ENCODE results near the gene PLA2G4F.

PLA2G4F gene

GRCh38 chr15:42149493-42150218 lies 6.8 kb downstream of the PLA2G4F start:
- no peak overlapping the region for H3K27ac ChIP-seq
- no peak for DNase-seq (ENCODE audit: low read depth, low spot score)

- no peak for DNase-seq (ENCODE audit: low read depth, low spot score)
- H3K27ac ChIP-seq, result no peak overlapping the region
These were observed 7.5 kb downstream of the PLA2G4F start for GRCh38 chr15:42148808-42149492.

- DNase-seq (ENCODE audit: low read depth, low spot score), result no peak
- H3K27ac ChIP-seq, result no peak overlapping the region
These were observed 9.1 kb downstream of the PLA2G4F start for GRCh38 chr15:42147431-42147735.

DNA sequence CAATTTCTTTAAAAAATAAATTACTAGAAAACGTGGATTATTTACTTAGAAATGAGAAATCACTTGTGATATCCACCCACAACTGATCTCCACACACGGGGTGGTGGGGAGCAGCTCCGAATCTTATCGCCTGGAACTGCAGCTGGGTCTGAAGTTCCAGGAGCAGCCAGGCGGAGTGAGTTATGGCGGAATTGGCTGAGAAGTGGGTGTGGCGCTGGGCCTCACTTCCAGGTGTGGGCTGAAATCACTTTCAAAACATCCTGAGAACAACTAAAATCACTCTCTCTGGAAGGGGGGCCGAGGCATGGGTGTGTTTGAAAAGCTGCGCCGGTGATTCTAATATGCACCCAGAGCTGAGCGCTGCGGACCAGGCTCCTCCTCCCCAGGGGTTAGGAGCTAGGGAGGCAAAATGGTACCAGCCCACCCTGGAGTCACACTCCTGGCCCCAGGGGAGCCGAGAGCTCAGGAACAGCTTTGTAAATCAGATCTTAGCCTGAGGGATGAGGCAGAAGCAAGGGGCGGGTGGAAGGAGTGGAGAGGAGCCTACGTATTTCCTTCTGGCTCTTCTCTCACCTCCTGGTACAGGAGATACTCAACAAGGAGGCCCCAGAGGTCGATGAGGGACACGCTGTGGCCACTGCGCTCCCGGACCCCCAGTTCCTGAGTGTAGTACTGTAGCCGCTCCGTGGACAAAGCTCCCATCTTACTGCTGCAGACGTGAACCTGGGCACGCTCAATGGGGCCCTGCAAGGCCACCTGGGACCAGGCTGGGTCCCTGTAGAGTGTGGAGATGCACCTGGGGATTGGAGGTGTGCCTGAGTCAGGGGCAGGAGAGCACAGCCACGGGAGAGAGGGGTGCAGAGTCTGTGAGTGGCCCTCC lies 9.6 kb downstream of the PLA2G4F start:
- no peak for DNase-seq (ENCODE audit: low read depth, low spot score)
- no peak overlapping the region for H3K27ac ChIP-seq

DNA sequence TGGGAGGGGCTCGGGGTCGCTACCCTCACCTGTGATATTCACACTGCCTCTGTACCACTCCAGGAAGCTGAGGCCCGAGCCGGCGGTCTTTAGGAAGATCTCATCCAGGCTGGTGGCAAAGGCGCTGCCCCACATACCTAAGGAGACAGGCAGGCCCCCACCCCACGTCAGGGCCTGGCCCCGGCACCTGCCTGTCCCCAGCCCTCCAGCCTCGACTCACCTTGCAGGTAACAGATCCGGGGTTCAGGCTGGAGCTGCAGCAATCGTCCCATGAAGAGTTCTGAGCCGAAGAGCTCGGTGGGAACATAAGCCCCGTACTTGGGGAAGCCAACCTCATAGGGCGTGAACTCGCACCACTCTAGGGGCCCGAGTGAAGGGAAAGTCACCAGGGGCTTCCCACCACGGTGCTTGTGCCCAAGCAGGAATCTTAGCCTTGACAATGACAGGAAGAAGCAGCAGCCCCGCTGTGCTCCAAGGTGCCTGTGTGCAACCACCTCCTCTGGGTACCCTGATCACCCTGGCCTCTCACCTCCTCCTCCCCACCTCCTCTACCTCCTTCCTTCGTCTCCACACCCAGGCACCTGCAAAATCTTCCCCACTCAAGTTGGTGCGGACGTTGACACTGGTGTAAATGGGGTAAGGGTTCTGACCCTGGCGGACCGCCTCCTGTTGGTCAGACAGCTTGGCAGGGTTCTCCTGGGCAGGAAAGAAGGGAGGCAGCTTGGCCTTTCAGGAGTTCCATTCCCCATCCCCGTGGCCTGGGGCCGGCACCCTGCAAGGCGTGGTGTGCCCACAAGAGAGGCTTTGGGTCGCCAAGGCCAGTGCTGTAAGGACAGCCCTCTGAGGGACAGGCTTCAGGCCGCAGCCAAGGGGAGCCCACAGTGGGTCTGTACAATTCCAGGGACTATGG lies 10.6 kb downstream of the PLA2G4F start:
- DNase-seq (ENCODE audit: low read depth, low spot score), result no peak
- H3K27ac ChIP-seq, result no peak overlapping the region

DNA sequence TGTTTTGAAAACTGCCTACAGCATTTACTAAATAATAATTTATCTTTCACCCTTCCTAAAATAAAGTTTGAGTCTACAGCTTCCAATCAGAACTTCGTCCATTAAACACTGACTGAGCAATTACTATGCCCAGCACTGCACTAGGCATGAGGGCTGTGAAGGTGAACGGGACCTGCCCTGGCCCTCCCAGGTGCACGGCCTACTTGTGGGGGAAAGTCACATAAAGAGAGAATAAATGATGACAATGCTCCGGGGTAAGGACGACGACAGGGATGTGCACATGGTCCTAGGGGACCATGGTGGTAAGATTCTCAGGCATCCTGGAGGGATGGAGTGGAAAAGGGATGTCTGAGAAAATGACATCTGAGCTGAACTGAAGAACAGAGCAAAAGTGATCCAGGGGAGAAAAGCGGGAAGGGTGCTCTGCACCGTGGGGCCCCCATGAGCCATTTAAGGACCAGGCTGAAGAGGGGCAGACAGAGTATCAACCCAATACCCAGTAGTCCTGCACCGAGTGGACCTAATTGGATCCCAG lies 11.5 kb downstream of the PLA2G4F start:
- no peak overlapping the region for H3K27ac ChIP-seq
- no peak for DNase-seq (ENCODE audit: low read depth, low spot score)

DNA sequence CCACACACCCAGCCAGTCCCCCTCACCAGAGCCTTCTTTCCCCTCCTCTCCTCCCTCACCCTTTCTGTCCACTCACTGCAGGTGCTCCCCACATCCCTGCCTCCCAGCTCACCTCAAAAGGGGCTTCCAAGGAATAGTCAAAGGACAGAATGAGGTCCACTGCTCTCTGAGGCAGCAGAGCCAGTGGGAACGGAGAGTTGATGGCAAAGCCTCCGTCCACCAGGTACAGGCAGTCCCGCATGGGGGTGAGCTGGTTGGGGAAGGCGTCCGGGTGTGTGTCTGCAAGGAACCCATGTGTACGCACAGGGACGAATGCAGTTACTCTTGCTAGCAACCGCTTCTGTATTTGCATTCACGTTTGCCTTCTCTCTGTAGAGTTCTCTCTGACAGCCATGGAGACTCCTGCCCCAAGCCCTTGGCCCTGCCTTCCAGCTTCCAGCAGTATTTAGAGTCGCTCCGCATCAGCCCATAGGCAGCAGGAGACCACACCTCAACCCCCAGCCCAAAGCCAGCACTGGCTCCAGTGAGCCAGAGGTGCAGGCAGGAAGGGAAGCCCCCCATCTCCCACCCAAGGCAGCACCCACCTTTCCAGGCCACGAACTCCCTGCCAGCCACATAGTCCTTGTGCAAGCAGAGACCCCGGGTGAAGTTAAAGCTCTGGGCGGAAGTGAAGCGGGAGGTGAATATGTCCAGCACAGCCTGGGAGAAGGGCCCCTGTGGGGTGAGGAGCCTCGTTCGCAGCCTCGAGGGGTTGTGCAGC lies 12.4 kb downstream of the PLA2G4F start:
- no peak for DNase-seq (ENCODE audit: low read depth, low spot score)
- H3K27ac ChIP-seq, result no peak overlapping the region

GRCh38 chr15:42143356-42143755 lies 13.1 kb downstream of the PLA2G4F start:
- no peak for DNase-seq (ENCODE audit: low read depth, low spot score)

GRCh38 chr15:42141795-42142667 lies 14.4 kb downstream of the PLA2G4F start:
- H3K27ac ChIP-seq, result no peak overlapping the region
- no peak for DNase-seq (ENCODE audit: low read depth, low spot score)

More at GRCh38 chr15:42143356-42143755, 13.1 kb downstream of the PLA2G4F start:
- H3K27ac ChIP-seq, result no peak overlapping the region

- no peak for DNase-seq (ENCODE audit: low read depth, low spot score)
These were observed 15.2 kb downstream of the PLA2G4F start for GRCh38 chr15:42141246-42141645.

GRCh38 chr15:42140383-42141070 lies 15.9 kb downstream of the PLA2G4F start:
- no peak for DNase-seq (ENCODE audit: low read depth, low spot score)

More at GRCh38 chr15:42141246-42141645, 15.2 kb downstream of the PLA2G4F start:
- H3K27ac ChIP-seq, result no peak overlapping the region

DNA sequence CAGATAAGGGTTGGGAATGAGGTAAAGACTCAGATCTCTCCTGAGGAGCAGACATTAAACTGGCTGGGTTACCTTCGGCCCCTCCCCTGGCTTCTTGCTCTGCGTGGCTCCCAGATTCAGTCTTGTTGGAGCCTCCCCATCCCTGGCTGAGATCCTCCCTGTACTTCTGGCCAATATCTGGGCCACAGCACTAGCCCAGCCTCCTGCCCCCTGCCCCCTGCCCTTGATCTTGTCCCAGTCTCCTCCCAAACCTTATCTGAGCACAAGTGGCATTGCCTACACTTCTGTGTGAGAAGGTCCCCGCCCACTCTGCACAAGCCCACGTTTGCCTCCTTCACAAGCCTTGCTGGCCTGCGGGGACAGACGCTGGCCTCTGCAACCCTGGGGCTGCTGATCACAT lies 16.8 kb downstream of the PLA2G4F start:
- no peak for DNase-seq (ENCODE audit: low read depth, low spot score)
- H3K27ac ChIP-seq, result no peak overlapping the region

More at GRCh38 chr15:42140383-42141070, 15.9 kb downstream of the PLA2G4F start:
- no peak overlapping the region for H3K27ac ChIP-seq

DNA sequence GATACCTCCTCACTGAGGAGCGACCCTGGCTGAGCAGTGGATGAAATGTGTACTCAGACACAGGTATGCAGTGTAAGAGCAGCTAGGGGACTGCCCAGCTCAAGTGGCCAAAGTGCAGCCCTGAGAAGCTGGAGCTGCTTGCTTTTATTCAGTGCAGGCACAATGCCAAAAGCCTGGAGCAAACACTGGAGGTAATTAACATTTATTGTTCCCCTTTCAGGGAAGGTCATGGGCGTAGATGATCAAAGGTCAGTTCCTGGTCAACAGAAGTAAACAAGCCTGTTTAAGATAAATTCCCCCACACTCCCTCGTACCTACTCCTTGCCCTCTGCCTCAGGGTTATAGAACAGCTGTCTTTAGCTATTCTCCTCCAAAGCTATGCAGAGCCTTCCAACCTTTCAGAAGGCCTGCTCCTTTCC lies 17.5 kb downstream of the PLA2G4F start:
- H3K27ac ChIP-seq, result no peak overlapping the region
- DNase-seq (ENCODE audit: low read depth, low spot score), result no peak

GRCh38 chr15:42138411-42138810 lies 18.0 kb downstream of the PLA2G4F start:
- H3K27ac ChIP-seq, result no peak overlapping the region
- no peak for DNase-seq (ENCODE audit: low read depth, low spot score)

GRCh38 chr15:42137461-42138261 lies 18.8 kb downstream of the PLA2G4F start:
- H3K27ac ChIP-seq, result no peak overlapping the region
- no peak for DNase-seq (ENCODE audit: low read depth, low spot score)

DNA sequence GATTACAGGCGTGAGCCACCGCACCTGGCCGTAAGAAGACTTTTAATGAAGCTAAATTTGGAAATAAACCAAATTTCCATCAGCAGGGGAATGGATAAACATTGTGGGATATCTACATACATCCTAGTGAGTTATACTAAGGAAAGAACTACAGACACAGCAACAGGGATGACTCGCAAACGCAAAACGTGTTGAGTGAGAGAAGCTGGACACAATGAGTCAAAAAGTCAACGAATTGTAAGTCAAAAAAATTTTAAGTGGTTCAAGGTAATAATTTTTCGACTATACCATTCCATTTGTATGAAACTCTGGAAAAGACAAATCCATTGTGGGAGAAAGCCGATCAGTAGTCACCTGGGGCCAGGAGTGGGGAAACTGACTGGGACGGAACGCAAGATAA lies 19.9 kb downstream of the PLA2G4F start:
- no peak overlapping the region for H3K27ac ChIP-seq
- DNase-seq (ENCODE audit: low read depth, low spot score), result no peak

GRCh38 chr15:42135351-42135750 lies 21.1 kb downstream of the PLA2G4F start:
- no peak for DNase-seq (ENCODE audit: low read depth, low spot score)

More at GRCh38 chr15:42135351-42135750, 21.1 kb downstream of the PLA2G4F start:
- peak overlapping the region; percentile 43 for H3K27ac ChIP-seq
